NCI-H146 treated with DMSO at 0.1 percent for 48 hours (cell line): Measurements from ENCODE around the gene STK39.

ENCODE experiments used
- DNase-seq: peaks from one replicate; lab custom pipeline; 2025; ENCODE audit not compliant: unreplicated experiment; lab: John Stamatoyannopoulos, UW

STK39 gene

DNA sequence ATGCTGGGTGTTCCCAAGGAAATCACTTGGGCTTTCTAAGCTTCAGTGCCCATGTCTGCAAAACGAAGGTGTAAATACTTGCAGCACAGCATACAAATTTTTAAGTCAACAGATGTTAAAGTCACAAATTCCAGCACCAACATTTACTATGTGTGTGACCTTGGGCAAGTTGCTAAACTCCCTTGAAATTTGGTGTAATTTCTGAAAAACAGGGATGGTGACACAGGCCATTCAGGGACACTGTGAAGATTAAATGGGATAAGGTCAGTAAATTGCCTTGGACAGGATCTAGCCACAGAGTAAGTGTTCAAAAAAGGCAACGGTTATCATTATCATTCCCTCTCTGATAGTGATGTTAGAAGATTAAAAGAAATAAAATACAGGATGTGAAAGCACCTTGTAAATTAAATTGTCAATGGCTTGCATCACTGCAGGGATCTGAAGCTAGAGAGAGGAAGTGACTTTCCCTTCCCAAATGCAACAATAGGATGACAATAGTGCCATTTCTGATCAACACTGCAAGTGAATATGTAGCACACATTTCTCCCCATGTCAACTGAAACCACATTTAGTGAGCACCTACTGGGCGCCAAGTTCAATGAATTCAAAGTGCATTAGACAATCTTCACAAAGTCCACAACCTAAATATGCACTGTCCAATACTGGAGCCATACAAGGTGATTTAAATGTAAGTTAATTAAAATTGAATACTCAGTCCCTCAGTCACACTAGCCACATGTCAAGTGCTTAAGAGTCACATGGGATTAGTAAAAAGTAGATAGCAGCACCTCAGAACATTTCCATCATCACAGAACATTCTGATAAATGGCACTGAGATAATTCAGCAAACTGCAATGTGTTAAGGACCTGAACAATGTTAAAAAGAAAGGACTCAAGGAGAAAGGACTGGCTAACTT lies 81.2 kb downstream of the STK39 start:
- no peak for DNase-seq

- DNase-seq = no peak
These were observed 82.0 kb downstream of the STK39 start for GRCh38 chr2:168165397-168165796.

GRCh38 chr2:168160897-168161296 lies 86.5 kb downstream of the STK39 start:
- no peak for DNase-seq

DNA sequence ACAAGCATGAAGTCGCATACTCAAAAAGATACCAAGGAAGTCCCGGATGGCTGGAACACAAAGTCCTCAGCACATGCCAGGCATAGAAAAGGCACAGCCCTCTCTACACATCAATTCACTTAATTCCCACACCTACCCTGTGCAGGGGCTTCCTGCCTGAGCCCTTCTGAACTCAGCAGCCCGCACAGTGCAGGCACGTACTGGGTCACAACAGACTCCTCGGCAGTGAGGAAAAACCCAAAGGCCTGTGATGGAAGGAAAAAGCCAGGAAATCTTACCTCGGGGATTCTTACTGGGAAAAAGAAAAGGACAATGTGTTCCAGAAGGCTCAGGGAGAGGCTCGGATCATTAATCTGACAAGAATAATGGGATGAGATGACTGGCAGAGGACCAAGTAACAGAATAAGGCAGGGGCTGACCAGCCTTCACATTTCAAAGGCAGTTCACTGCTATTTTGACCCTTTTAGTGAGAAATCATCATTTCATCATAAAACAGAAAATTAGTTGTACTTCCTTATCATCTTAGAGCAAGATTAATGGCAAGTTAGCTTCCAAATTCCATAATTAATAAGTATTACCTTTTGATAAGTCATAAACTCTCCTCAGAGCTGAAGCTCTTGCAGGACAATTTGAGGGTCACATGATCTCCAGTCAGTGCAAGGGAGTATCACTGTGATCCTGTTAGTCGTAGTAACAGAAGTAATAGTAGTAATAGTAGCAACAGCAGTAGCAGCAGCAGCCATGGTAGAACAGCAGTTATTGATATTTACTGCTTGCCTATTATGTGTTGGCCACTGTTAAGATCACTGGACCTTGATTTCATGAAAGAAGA lies 87.4 kb downstream of the STK39 start:
- no peak for DNase-seq

GRCh38 chr2:168158586-168158985 lies 88.8 kb downstream of the STK39 start:
- no peak for DNase-seq

- DNase-seq = no peak
These were observed 89.5 kb downstream of the STK39 start for GRCh38 chr2:168157926-168158325.

DNA sequence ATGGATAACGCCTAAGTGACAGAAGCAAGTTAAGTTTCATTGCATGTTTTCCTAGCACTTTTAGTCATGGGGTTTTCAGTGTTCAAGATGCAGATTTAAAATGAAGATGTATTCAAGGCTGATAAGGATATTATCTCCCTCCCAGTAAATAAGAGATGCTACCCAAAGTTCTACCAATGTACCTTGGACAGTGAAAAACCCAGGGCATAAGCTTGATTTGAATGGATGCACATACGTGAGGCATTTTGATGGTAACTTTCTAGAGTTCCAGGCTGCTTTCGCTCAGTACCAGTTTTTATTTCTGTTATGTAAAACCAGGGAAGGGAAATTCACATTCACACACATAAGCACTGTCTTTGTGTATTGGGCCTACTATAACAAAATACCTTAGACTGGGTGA lies 90.3 kb downstream of the STK39 start:
- no peak for DNase-seq

GRCh38 chr2:168156661-168157060 lies 90.7 kb downstream of the STK39 start:
- no peak for DNase-seq

GRCh38 chr2:168155680-168156079 lies 91.7 kb downstream of the STK39 start:
- DNase-seq = no peak

DNA sequence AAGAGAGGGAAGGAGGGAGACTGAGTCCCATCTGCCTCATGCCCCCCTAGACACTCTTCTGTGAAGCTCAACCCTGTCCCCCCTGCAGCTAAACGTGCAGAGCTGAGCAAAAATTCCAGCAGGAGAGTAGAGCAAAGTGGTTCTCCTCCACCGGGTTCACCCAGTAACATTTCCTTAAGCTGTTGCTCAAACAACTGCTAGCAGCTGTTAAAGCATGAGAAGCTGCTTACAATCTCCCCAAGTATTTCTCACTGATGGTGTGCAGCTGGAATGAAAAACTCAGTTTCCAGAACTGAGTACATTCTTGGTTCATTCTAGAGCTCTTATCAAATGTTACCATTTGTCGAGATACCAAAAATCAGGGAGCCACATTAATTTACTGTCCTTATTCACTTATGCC lies 92.3 kb downstream of the STK39 start:
- DNase-seq = no peak

DNA sequence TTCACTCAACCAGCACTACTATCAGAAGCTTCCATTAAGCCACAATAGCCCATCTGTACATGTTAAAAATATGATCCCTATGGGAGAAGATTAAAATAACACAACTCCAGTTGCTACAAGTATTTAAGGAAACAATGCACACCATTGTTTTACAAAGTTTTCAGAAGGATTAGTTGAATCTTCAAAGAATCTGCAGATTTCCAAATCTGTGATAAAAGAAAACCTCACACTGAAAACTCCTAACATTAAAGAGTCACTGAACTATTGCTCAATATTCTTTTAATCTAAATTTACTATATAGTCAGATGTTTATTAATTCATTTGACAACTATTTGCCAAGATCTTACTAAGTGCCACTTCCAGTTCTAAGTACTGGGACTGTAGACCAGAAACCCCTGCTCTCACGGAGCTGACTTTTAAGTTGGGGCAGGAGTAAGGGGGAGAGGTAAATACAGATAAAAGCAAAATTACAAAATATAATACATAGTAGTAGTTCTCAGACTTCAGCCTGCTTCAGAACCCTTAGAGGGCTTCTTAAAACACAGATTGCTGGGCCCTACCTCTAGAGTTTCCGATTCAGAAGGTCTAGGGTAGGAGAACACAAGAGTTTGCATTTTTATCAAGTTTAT lies 94.4 kb downstream of the STK39 start:
- DNase-seq = no peak

- DNase-seq = no peak
These were observed 97.4 kb downstream of the STK39 start for GRCh38 chr2:168149986-168150385.

- DNase-seq = no peak
These were observed 98.0 kb downstream of the STK39 start for GRCh38 chr2:168149150-168149974.

GRCh38 chr2:168147830-168148794 lies 99.3 kb downstream of the STK39 start:
- DNase-seq = no peak

- DNase-seq = no peak
These were observed 100.2 kb downstream of the STK39 start for GRCh38 chr2:168146892-168147810.

GRCh38 chr2:168145426-168146310 lies 101.7 kb downstream of the STK39 start:
- no peak for DNase-seq

GRCh38 chr2:168145011-168145410 lies 102.4 kb downstream of the STK39 start:
- no peak for DNase-seq

DNA sequence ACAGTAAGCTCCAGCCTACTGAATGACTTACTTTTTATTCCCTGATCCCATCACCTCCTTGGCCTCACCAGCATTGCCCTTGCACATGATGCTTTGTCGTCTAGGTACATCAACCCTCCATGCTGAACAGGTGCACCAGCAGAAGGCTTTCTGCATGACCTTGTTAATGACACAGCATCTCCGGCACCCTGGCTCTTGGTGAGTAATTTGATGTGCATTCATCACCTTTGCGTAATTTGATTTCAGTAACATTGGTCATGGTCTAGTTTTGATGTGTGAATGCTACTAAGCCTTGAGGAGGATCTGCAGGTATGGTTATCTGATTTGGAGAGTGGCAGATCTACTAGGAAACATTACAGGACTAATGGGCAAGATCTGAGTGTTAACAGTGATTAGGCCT lies 103.6 kb downstream of the STK39 start:
- no peak for DNase-seq
